ENCODE data around the gene E4F1.

Gene E4F1

DNA sequence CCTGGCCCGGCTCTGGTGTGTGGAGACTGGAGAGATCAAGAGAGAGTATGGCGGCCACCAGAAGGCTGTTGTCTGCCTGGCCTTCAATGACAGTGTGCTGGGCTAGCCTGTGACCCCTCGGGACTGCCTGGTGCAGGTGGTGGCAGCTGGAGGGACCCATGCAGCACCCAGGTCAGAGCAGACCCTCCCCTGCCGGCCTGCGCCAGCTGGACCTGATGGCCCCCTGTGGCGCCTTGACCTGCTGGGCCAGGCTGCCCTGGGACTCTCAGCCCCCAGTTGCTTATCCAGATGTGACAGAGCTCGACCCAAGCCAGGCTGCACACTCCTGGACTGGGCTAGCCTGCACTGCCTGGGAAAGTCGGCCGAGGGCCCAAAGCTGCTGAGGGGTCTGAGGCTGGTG lies 14.6 kb upstream of the E4F1 start:
- no peak overlapping the region for H3K9ac ChIP-seq (ENCODE audit: low read depth, low read length)
- H3K27ac ChIP-seq (ENCODE audit: low read depth, low read length), result no peak overlapping the region
- H3K9me3 ChIP-seq (ENCODE audit: control insufficient read depth, insufficient read depth, low read length), result no peaks in the 10 kb centered on the region
- peaks cover 6% of the 10 kb centered on the region; the same call in 1 of the 2 replicates for H3K4me1 ChIP-seq (ENCODE audit: control insufficient read depth, insufficient read depth, low read length)
- H3K27me3 ChIP-seq (ENCODE audit: control insufficient read depth, insufficient read depth, low read length), result no peaks in the 10 kb centered on the region
- no peak overlapping the region for H3K4me3 ChIP-seq (ENCODE audit: low read depth, low read length)
- peaks cover 45% of the 10 kb centered on the region for H3K36me3 ChIP-seq (ENCODE audit: control insufficient read depth, insufficient read depth, low read length)

DNA sequence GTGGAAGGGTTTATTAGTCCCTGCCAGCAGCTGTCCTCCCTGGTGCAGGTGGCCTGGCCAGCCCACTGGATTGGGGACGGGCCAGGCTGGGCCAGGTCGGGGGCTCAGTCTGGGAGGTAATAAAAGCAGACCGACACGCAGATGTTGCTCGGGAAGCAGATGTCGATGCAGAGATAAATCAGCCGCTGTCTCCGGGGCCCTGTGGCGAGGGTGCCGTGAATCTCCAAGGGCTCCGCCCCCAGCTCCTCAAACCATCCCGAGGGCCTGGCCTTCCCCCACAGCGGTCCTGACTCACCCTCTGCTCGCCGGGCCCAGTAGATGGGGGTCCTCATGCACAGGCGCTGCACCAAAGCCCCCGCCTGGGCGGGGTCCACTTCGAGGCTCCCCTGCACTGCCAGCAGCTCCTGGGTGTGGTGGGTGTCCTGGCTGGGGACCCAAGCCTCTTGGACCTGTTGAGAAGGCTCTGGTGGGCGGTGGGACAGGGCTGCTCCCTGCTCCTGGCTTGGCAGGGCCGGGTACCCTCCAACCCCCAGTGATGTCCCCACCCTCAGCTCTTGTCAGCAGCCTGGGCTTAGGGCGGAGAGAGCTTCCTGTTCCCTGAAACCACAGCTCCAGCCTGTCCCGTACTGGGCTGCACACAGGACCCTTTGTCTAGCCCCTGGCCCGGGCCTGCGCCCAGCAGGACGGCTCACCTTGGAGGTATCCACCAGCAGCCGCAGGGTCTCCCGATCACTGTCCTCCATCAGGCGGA lies 14.0 kb upstream of the E4F1 start:
- Histone ChIP-seq H3K9me3 (ENCODE audit: control insufficient read depth, insufficient read depth, low read length) (no peaks in the 10 kb centered on the region), H3K27ac (ENCODE audit: low read depth, low read length) (no peak overlapping the region), H3K27me3 (ENCODE audit: control insufficient read depth, insufficient read depth, low read length) (no peaks in the 10 kb centered on the region), H3K4me1 (ENCODE audit: control insufficient read depth, insufficient read depth, low read length) (peaks cover 6% of the 10 kb centered on the region; the same call in 1 of the 2 replicates), H3K36me3 (ENCODE audit: control insufficient read depth, insufficient read depth, low read length) (peaks cover 45% of the 10 kb centered on the region), H3K4me3 (ENCODE audit: low read depth, low read length) (no peak overlapping the region), H3K9ac (ENCODE audit: low read depth, low read length) (no peak overlapping the region)

DNA sequence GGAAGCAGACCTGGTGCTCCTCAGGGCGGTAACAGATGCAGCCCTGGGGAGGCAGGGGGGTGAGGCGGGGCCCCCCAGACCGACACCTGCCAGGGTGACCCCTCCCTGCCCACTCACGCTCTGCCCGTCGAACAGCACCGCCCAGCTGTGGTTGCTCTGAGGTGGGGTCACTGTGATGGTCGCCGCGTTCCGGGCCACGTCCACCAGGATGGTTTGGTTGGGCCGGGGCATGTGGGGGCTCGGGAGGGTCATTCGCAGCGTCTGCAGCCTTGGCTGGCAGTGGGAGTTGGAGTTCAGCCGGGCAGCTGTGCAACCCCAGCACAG lies 13.4 kb upstream of the E4F1 start:
- Histone ChIP-seq H3K36me3 (ENCODE audit: control insufficient read depth, insufficient read depth, low read length) (peaks cover 45% of the 10 kb centered on the region), H3K27me3 (ENCODE audit: control insufficient read depth, insufficient read depth, low read length) (no peaks in the 10 kb centered on the region), H3K4me1 (ENCODE audit: control insufficient read depth, insufficient read depth, low read length) (peaks cover 6% of the 10 kb centered on the region; the same call in 1 of the 2 replicates), H3K27ac (ENCODE audit: low read depth, low read length) (no peak overlapping the region), H3K9me3 (ENCODE audit: control insufficient read depth, insufficient read depth, low read length) (no peaks in the 10 kb centered on the region), H3K9ac (ENCODE audit: low read depth, low read length) (no peak overlapping the region), H3K4me3 (ENCODE audit: low read depth, low read length) (no peak overlapping the region)

DNA sequence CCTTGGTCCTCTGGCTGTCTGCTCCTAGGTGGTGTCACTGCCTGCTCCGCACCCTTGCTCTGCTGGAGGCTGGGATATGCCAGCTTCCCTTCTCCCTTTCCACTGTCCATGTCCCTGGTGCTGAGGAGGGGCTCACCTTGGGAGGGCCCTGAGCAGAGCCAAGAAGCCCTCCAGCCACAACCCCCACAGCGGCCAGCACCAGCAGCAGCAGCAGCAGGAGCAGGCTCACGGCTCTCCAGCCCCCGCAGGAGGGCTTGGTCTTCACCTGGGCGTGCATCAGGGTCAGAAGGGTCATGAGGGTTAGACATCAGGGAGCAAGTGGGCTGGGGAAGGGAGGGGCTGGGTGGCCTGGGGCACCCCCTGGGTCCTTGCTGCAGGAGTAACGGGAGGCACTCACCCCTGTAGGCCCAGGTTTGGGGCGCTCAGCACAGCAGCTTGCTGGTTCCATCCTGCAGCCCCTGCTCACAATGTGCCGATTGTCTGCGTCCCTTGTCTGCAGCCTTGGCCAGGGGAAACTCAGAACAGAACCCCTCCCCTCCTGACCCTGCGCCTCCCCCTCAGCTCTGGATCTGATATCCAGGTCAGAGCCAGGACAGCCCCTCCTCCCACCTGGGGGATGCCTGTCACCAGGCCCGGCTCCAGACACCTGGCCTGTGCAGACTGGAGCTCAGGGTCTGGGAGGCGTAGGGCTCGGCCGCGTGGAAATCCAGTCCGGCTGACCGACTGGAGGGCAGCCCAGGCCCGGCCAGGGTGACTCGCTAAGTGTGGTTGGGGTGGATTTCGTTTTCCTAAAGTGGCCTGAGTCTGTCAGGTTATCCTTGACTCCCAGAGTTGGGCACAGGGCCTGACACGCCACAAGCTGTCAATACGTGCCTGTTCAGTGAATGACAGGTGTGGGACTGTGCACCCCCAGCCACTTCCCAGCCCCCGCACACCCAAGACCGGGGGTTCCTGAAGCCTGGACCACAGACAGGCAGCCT lies 12.7 kb upstream of the E4F1 start, which contains the start of gene BRICD5:
BRICD5 (minus strand) TSS at position 478 of the 980 bp plus-strand sequence; CDS start at position 448, 30 bp downstream.
- Histone ChIP-seq H3K4me3 (ENCODE audit: low read depth, low read length) (no peak within 1 kb of the TSS), H3K27ac (ENCODE audit: low read depth, low read length) (peak within 1 kb of the TSS; percentile 14), H3K9ac (ENCODE audit: low read depth, low read length) (no peak within 1 kb of the TSS), H3K9me3 (ENCODE audit: control insufficient read depth, insufficient read depth, low read length) (no peaks in the 10 kb centered on the region), H3K36me3 (ENCODE audit: control insufficient read depth, insufficient read depth, low read length) (peaks cover 45% of the 10 kb centered on the region), H3K4me1 (ENCODE audit: control insufficient read depth, insufficient read depth, low read length) (peaks cover 6% of the 10 kb centered on the region; the same call in 1 of the 2 replicates), H3K27me3 (ENCODE audit: control insufficient read depth, insufficient read depth, low read length) (no peaks in the 10 kb centered on the region)

DNA sequence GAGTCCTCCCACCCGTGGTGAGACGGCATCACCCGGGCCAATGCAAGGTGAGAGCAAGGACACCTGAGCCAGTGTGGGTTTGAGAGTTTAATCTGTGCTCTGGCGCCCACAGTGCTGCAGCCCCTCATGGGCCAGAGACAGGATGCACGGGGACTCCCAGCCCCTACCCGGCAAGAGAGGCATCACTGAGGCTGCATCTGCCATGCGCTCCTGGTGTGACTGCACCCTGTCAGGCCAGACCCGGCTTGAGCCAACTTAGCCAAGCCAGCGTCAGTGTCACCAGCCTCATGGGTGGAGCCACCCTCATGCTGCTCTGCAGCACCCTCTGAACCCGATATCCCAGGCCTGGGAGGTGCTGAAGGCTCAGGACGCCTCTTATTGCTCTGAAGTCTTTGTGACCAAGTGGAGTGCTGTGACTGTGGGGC lies 11.5 kb upstream of the E4F1 start:
- Histone ChIP-seq H3K27ac (ENCODE audit: low read depth, low read length) (no peak overlapping the region), H3K9me3 (ENCODE audit: control insufficient read depth, insufficient read depth, low read length) (no peaks in the 10 kb centered on the region), H3K9ac (ENCODE audit: low read depth, low read length) (no peak overlapping the region), H3K4me1 (ENCODE audit: control insufficient read depth, insufficient read depth, low read length) (peaks cover 6% of the 10 kb centered on the region; the same call in 1 of the 2 replicates), H3K36me3 (ENCODE audit: control insufficient read depth, insufficient read depth, low read length) (peaks cover 39% of the 10 kb centered on the region), H3K4me3 (ENCODE audit: low read depth, low read length) (no peak overlapping the region), H3K27me3 (ENCODE audit: control insufficient read depth, insufficient read depth, low read length) (no peaks in the 10 kb centered on the region)

DNA sequence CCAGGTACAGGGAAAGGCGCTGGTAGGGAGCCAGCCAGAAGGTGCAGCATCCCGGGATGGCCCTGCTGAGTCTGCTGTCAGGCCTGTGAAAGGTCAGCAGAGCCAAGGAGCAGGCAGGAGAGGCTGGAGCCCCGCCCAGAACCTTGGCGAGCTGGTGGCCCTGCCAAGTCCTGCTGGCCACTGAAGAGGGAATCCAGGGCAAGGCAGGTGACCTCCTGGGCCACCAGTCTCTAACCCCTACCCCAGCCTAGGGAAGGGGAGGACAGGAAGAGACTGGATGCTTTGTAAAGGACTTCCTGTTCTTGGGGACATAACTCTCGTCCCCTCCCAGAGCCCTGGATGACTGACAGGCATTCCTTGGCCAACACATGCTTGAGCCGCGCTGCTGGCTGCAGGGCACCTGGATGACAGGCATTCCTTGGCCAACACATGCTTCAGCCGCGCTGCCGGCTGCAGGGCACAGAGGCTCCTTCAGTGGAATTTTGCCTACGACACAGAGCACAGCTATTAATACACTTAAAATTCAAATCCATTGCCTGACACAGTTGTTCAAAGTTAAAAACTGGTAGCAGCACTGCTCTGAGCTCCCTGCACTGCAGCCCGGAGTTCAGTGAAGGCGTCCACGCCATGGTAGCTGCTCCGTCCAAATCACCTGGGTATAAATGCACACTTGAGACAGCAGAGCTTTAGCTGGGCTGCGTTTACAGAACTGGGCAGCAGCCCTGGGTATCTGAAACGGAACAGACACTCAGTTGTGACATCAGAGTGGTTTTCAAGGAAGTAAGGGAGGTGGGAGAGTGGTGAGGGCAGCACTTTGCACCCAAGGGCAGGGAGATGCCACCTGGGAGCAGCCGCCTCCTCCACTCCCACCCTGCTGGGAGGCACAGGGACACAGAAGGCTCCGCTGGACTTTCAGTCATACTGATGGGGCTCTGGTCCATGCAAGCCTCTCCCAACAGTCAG lies 10.7 kb upstream of the E4F1 start:
- Histone ChIP-seq H3K36me3 (ENCODE audit: control insufficient read depth, insufficient read depth, low read length) (peaks cover 32% of the 10 kb centered on the region), H3K27ac (ENCODE audit: low read depth, low read length) (no peak overlapping the region), H3K9ac (ENCODE audit: low read depth, low read length) (no peak overlapping the region), H3K27me3 (ENCODE audit: control insufficient read depth, insufficient read depth, low read length) (no peaks in the 10 kb centered on the region), H3K4me3 (ENCODE audit: low read depth, low read length) (peak overlapping the region; percentile 91), H3K9me3 (ENCODE audit: control insufficient read depth, insufficient read depth, low read length) (no peaks in the 10 kb centered on the region), H3K4me1 (ENCODE audit: control insufficient read depth, insufficient read depth, low read length) (peaks cover 6% of the 10 kb centered on the region; the same call in 1 of the 2 replicates)

DNA sequence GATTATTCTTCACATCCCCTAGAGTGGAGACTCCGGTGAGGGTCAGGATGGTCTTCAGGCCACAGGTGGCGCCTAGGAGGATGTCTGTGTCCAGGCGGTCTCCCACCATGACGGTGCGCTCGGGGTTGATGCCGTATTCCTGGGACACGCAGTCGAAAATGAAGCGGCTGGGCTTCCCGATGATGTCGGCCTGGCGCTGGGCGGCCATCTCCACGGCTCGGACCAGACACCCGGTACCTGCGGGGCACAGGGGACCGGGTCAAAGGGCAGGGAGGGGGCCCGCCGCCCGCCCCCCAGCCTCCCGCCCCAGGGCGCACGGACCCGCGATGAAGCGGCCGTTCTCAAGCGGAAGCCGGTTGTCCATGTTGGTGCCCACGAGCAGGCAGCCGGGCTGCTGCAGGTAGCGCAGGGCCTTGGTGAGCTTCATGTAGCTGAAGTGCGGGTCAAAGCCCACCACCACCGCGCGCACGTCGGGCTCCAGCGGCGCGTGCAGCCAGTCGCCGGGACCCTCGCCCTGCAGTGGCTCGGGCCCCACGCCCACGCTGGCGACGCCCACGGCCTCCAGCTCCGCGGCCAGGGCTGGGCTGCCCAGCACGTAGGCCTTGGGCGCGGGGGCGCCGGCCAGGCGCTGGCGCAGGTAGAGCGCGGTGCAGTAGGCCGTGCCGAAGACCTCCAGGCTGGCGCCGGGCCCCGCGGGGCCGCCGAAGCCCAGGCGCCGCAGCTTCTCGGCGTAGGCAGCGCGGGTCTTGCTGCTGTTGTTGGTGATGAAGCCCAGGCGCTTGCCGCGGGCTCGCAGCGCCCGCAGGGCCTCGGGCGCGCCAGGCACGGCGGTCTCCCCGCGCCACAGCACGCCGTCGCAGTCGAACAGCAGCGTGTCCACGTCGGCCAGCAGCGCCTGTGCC lies 9.3 kb upstream of the E4F1 start:
- peak overlapping the region; percentile 81 for H3K27ac ChIP-seq (ENCODE audit: low read depth, low read length)
- no peaks in the 10 kb centered on the region for H3K9me3 ChIP-seq (ENCODE audit: control insufficient read depth, insufficient read depth, low read length)
- peak overlapping the region; percentile 89; the same call in 1 of the 2 replicates for H3K9ac ChIP-seq (ENCODE audit: low read depth, low read length)
- H3K27me3 ChIP-seq (ENCODE audit: control insufficient read depth, insufficient read depth, low read length), result no peaks in the 10 kb centered on the region
- H3K36me3 ChIP-seq (ENCODE audit: control insufficient read depth, insufficient read depth, low read length), result peaks cover 18% of the 10 kb centered on the region
- H3K4me3 ChIP-seq (ENCODE audit: low read depth, low read length), result peak overlapping the region; percentile 91
- H3K4me1 ChIP-seq (ENCODE audit: control insufficient read depth, insufficient read depth, low read length), result peaks cover 6% of the 10 kb centered on the region; the same call in 1 of the 2 replicates

DNA sequence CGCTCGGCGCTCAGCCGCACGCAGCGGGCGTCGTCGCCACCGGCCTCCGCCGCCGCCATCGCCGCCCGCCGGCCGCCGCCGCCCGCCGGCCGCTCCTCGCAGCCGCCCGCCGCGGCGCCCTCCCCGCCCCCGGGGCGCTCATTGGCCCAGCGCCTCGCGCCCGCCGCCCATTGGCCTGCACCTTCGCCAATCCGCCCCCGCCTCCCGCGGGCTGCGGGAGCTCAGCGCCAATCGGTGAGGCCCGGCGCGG lies 8.7 kb upstream of the E4F1 start, which contains the start of gene PGP:
PGP (minus strand) TSS at position 122 of the 250 bp plus-strand sequence; CDS start at position 59, 63 bp downstream.
- Histone ChIP-seq H3K9me3 (ENCODE audit: control insufficient read depth, insufficient read depth, low read length) (no peaks in the 10 kb centered on the region), H3K36me3 (ENCODE audit: control insufficient read depth, insufficient read depth, low read length) (peaks cover 14% of the 10 kb centered on the region), H3K4me1 (ENCODE audit: control insufficient read depth, insufficient read depth, low read length) (peaks cover 6% of the 10 kb centered on the region; the same call in 1 of the 2 replicates), H3K27ac (ENCODE audit: low read depth, low read length) (peak within 1 kb of the TSS; percentile 100), H3K4me3 (ENCODE audit: low read depth, low read length) (peak within 1 kb of the TSS; percentile 91), H3K27me3 (ENCODE audit: control insufficient read depth, insufficient read depth, low read length) (no peaks in the 10 kb centered on the region), H3K9ac (ENCODE audit: low read depth, low read length) (peak within 1 kb of the TSS; percentile 90)

DNA sequence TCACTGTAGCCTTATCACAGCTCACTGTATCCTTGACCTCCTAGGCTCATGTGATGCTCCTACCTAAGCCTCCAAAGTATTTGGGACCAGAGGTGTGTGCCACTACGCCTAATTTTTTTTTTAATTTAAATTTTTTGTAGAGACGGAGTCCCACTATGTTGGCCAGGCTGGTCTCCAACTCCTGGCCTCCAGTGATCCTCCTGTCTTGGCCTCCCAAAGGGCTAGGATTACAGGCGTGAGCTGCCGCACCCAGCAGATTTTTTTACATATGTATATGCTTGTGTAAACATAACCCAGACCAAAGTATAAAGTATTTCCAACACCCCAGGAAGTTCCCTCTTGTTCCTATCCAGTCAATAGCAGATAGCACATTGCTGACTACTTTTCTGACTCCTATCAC lies 7.1 kb upstream of the E4F1 start:
- peaks cover 6% of the 10 kb centered on the region; the same call in 1 of the 2 replicates for H3K4me1 ChIP-seq (ENCODE audit: control insufficient read depth, insufficient read depth, low read length)
- H3K27ac ChIP-seq (ENCODE audit: low read depth, low read length), result no peak overlapping the region
- H3K9me3 ChIP-seq (ENCODE audit: control insufficient read depth, insufficient read depth, low read length), result no peaks in the 10 kb centered on the region
- H3K27me3 ChIP-seq (ENCODE audit: control insufficient read depth, insufficient read depth, low read length), result no peaks in the 10 kb centered on the region
- H3K36me3 ChIP-seq (ENCODE audit: control insufficient read depth, insufficient read depth, low read length), result peaks cover 14% of the 10 kb centered on the region
- H3K4me3 ChIP-seq (ENCODE audit: low read depth, low read length), result no peak overlapping the region
- H3K9ac ChIP-seq (ENCODE audit: low read depth, low read length), result no peak overlapping the region
